Keratinocyte (primary cell): Measurements from ENCODE around the gene CACNA2D1. TPM values are rescaled to one million over a fixed set of nuclear protein-coding genes. Genes with fewer than 3 reads are reported as not detected.

Experiments
- DNase-seq: peaks from one replicate; pipeline ENCODE4 v3.0.0-alpha.2; 2011; ENCODE audit warnings: low read depth, missing footprints, low spot score
- FAIRE-seq: peaks from 2 replicates; lab custom pipeline; 2011; peaks lifted over from hg19 to GRCh38; lab: Jason Lieb, UNC
- H2AFZ ChIP-seq: 2 replicates; pipeline ENCODE4 v1.6.0; 2012; ENCODE audit warnings: low read length, control low read depth, inconsistent platforms; ENCODE audit not compliant: control insufficient read depth
- H3K27ac ChIP-seq: 2 replicates; pipeline ENCODE4 v1.5.1; 2011; ENCODE audit warnings: low read length; ENCODE audit not compliant: control insufficient read depth, insufficient read depth
- H3K27me3 ChIP-seq: 3 replicates; pipeline ENCODE4 v1.6.0; 2011; ENCODE audit warnings: low read length; ENCODE audit not compliant: control insufficient read depth, insufficient read depth; ENCODE audit errors: extremely low read depth
- H3K36me3 ChIP-seq, 2 experiments: 2 replicates in 1 of 2; 3 replicates in 1 of 2; pipeline ENCODE4 v1.5.1; 2011; ENCODE audit warnings: low read length in 2 of 2, mild to moderate bottlenecking in 1 of 2; ENCODE audit not compliant: control insufficient read depth in 2 of 2, insufficient read depth in 2 of 2; ENCODE audit errors: extremely low read depth in 1 of 2
- H3K4me1 ChIP-seq: 3 replicates; pipeline ENCODE4 v1.5.1; 2011; ENCODE audit warnings: low read length; ENCODE audit not compliant: control insufficient read depth, insufficient read depth; ENCODE audit errors: extremely low read depth
- H3K4me2 ChIP-seq: 3 replicates; pipeline ENCODE4 v1.6.0; 2011; ENCODE audit warnings: low read depth, low read length; ENCODE audit not compliant: control insufficient read depth, insufficient read depth; ENCODE audit errors: extremely low read depth
- H3K4me3 ChIP-seq, 3 experiments: fragments of 200-600 bp in 1 of 3; sonication (generic) in 1 of 3; 2 replicates in 2 of 3; 3 replicates in 1 of 3; pipeline ENCODE4 v1.5.1; 2011 to 2016; ENCODE audit warnings: low read length in 3 of 3, mild to moderate bottlenecking in 3 of 3, control low read depth in 2 of 3, inconsistent platforms in 1 of 3, low read depth in 1 of 3, mixed read lengths in 1 of 3, mixed run types in 1 of 3, moderate library complexity in 1 of 3; ENCODE audit not compliant: control insufficient read depth in 2 of 3, insufficient read depth in 2 of 3; ENCODE audit errors: extremely low read depth in 1 of 3
- H3K79me2 ChIP-seq: 2 replicates; pipeline ENCODE4 v1.6.0; 2012; ENCODE audit warnings: low read length; ENCODE audit not compliant: control insufficient read depth, insufficient read depth
- H3K9ac ChIP-seq: 3 replicates; pipeline ENCODE4 v1.6.0; 2011; ENCODE audit warnings: low read length; ENCODE audit not compliant: control insufficient read depth, insufficient read depth; ENCODE audit errors: extremely low read depth
- H3K9me1 ChIP-seq: 3 replicates; pipeline ENCODE4 v1.6.0; 2011; ENCODE audit warnings: low read length; ENCODE audit not compliant: control insufficient read depth, insufficient read depth; ENCODE audit errors: extremely low read depth
- H3K9me3 ChIP-seq: 2 replicates; pipeline ENCODE4 v1.5.1; 2012; ENCODE audit warnings: low read depth, low read length; ENCODE audit not compliant: control insufficient read depth
- H4K20me1 ChIP-seq: 3 replicates; pipeline ENCODE4 v1.6.0; 2011; ENCODE audit warnings: low read length; ENCODE audit not compliant: control insufficient read depth, insufficient read depth; ENCODE audit errors: extremely low read depth
- EZH2 ChIP-seq: IDR thresholded peaks from one replicate; pipeline ENCODE4 v1.6.1; 2012; ENCODE audit warnings: inconsistent platforms, mild to moderate bottlenecking, low read length, moderate library complexity
- dilution Hi-C: fragments of 300-500 bp; cut with MboI; formaldehyde crosslinking; loops from one replicate; pipeline ENCODE4 v1.7.0; 2020; ENCODE audit warnings: low sequenced_read_pairs; ENCODE audit not compliant: extremely low pct_ligation_motif_present
- polyA plus RNA-seq, 5 experiments: library from polyadenylated mRNA; depleted of rRNA in 3 of 5; stranded (reverse) in 3 of 5; stranded (forward) in 1 of 5; unstranded in 1 of 5; fragments of >200 nt; gene quantifications; 1 replicate in 1 of 5; 2 replicates in 3 of 5; 3 replicates in 1 of 5; pipeline versions ENCODE4 v1.2.1 to v1.2.3, GENCODE V29; 2011 to 2012; ENCODE audit warnings: missing spikeins in 2 of 5, low read depth in 1 of 5, low replicate concordance in 1 of 5
- TF ChIP-seq, protein P1 (sequence below), 3 experiments: IDR thresholded peaks in 1 of 3; conservative IDR thresholded peaks in 1 of 3; optimal IDR thresholded peaks in 1 of 3; 2 replicates in 2 of 3; 3 replicates in 1 of 3; pipeline versions ENCODE3 to v1.5.1; 2011; ENCODE audit warnings: low read length in 3 of 3, mild to moderate bottlenecking in 3 of 3, moderate library complexity in 2 of 3, control low read depth in 1 of 3, inconsistent platforms in 1 of 3; ENCODE audit not compliant: insufficient read depth in 2 of 3; ENCODE audit errors: extremely low read depth in 1 of 3

CACNA2D1 gene
- polyA plus RNA-seq, 1 donor (not counting 4 experiments of a cell fraction or from before 2014, with no cell fraction given), result 1.8 TPM

DNA sequence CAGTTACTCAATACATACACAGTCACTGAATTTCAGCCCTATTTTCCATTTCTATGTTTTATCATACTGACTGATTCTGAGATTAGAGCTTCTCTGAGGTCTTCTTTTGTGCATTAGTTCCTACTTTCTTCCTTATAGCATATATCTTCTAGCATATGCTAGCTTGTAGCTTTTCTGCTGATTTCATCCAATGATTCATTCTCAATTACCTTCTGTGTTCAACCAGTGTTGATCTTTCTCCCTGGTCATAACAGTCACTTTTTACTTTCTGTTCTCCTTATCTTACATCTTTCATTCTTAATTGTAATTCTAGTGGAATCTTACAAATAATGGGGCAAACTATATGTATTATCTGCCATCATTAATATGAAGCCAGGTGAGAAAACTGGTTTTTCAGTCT is 514.2 kb downstream of the CACNA2D1 start:
- no peaks in the 10 kb centered on the region for H3K9me3 ChIP-seq
- no peak for TF ChIP-seq EZH2
- TF ChIP-seq, protein P1, sequence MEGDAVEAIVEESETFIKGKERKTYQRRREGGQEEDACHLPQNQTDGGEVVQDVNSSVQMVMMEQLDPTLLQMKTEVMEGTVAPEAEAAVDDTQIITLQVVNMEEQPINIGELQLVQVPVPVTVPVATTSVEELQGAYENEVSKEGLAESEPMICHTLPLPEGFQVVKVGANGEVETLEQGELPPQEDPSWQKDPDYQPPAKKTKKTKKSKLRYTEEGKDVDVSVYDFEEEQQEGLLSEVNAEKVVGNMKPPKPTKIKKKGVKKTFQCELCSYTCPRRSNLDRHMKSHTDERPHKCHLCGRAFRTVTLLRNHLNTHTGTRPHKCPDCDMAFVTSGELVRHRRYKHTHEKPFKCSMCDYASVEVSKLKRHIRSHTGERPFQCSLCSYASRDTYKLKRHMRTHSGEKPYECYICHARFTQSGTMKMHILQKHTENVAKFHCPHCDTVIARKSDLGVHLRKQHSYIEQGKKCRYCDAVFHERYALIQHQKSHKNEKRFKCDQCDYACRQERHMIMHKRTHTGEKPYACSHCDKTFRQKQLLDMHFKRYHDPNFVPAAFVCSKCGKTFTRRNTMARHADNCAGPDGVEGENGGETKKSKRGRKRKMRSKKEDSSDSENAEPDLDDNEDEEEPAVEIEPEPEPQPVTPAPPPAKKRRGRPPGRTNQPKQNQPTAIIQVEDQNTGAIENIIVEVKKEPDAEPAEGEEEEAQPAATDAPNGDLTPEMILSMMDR (optimal IDR thresholded peaks at IDR 0.05 in 1 of 3, IDR thresholded peaks at IDR 0.05 in 1 of 3, conservative IDR thresholded peaks at IDR 0.05 in 1 of 3; ENCODE audit: extremely low read depth in 1 of 3, insufficient read depth in 2 of 3, low read length in 3 of 3), result no peak
- no peak overlapping the region for H3K4me2 ChIP-seq
- dilution Hi-C loops, result no loop called here
- H3K9ac ChIP-seq, result no peak overlapping the region
- no peak overlapping the region for H3K27ac ChIP-seq
- H3K36me3 ChIP-seq, result no peaks in the 10 kb centered on the region
- no peaks in the 10 kb centered on the region for H3K79me2 ChIP-seq
- DNase-seq, result no peak
- no peak overlapping the region for H2AFZ ChIP-seq
- no peaks in the 10 kb centered on the region for H3K27me3 ChIP-seq
- H4K20me1 ChIP-seq, result no peaks in the 10 kb centered on the region
- H3K4me3 ChIP-seq, result no peak overlapping the region
- no peaks in the 10 kb centered on the region for H3K4me1 ChIP-seq
- no peaks in the 10 kb centered on the region for H3K9me1 ChIP-seq
- FAIRE-seq, result no peak

DNA sequence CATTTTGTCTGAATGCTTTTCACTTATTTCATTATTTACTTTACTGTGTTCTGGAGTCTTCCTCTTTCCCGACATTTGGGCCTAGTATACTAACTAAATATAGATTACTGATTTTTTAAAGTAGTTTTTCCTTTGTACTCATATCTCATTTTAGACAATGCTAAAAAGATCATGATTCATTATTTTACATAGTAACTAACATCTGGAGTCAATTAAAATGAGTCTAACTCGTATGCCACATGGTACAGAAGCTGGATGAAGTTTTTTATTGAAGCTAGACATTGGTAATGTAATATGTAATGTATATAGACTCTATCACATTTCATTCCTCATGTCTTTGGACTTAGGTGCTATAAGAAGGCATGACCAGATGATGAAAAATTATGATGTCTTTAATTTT is 517.4 kb downstream of the CACNA2D1 start:
- dilution Hi-C loops, result no loop called here
- H3K27ac ChIP-seq, result no peak overlapping the region
- H3K9me3 ChIP-seq, result no peaks in the 10 kb centered on the region
- no peaks in the 10 kb centered on the region for H3K79me2 ChIP-seq
- H3K27me3 ChIP-seq, result no peaks in the 10 kb centered on the region
- H3K4me3 ChIP-seq, result no peak overlapping the region
- no peak overlapping the region for H3K4me2 ChIP-seq
- no peaks in the 10 kb centered on the region for H3K9me1 ChIP-seq
- H3K4me1 ChIP-seq, result no peaks in the 10 kb centered on the region
- no peak for DNase-seq
- TF ChIP-seq, protein P1 (optimal IDR thresholded peaks at IDR 0.05 in 1 of 3, IDR thresholded peaks at IDR 0.05 in 1 of 3, conservative IDR thresholded peaks at IDR 0.05 in 1 of 3; ENCODE audit: extremely low read depth in 1 of 3, insufficient read depth in 2 of 3, low read length in 3 of 3), result no peak
- TF ChIP-seq EZH2, result no peak
- no peak overlapping the region for H2AFZ ChIP-seq
- no peaks in the 10 kb centered on the region for H4K20me1 ChIP-seq
- no peaks in the 10 kb centered on the region for H3K36me3 ChIP-seq
- H3K9ac ChIP-seq, result no peak overlapping the region
- FAIRE-seq, result no peak
